DND-41 (cell line): Measurements from ENCODE around the gene TSPAN17.

Experiments used
- CTCF ChIP-seq: IDR thresholded peaks from 2 replicates; pipeline ENCODE4 v1.5.1; 2012; ENCODE audit warnings: borderline replicate concordance, low read length, moderate library complexity, mild to moderate bottlenecking; ENCODE audit not compliant: poor library complexity, severe bottlenecking; ENCODE audit errors: extremely low read depth
- EZH2 ChIP-seq: IDR thresholded peaks from 3 replicates; pipeline ENCODE4 v1.6.1; 2012; ENCODE audit warnings: borderline replicate concordance, low read depth, mild to moderate bottlenecking, moderate library complexity, low read length, inconsistent platforms; ENCODE audit not compliant: severe bottlenecking

GRCh38 chr5:176697267-176697933 lies 50.1 kb downstream of the TSPAN17 start:
- no peak for TF ChIP-seq CTCF
- no peak for TF ChIP-seq EZH2
